Breast epithelium (tissue), 4 donors: Measurements from ENCODE around the gene STAB2. TPM values are rescaled to one million over a fixed set of nuclear protein-coding genes. Genes with fewer than 3 reads are reported as not detected.

Experiments used
- DNase-seq, 2 donors: peaks; one replicate each; pipeline ENCODE4 v3.0.0-alpha.2; 2019; ENCODE audit warnings: low spot score in 2 of 2
- H3K27ac ChIP-seq, 2 donors: fragments of 200-600 bp; sonication (generic) in 1 of 2; one replicate each; pipeline ENCODE4 v1.5.1; 2016 to 2019; ENCODE audit warnings: mild to moderate bottlenecking in 1 of 2
- H3K27me3 ChIP-seq, 2 donors: fragments of 200-600 bp; sonication (generic) in 1 of 2; one replicate each; pipeline versions ENCODE4 v1.5.1 to v1.6.0; 2017 to 2019; ENCODE audit warnings: control low read depth in 1 of 2, mild to moderate bottlenecking in 1 of 2
- H3K36me3 ChIP-seq: fragments of 200-600 bp; one replicate; pipeline ENCODE4 v1.5.1; 2019
- H3K4me1 ChIP-seq, 2 donors: fragments of 200-600 bp; sonication (generic); one replicate each; pipeline ENCODE4 v1.5.1; 2016 to 2019; ENCODE audit warnings: control low read depth in 1 of 2
- H3K4me3 ChIP-seq, 3 donors: fragments of 200-600 bp; sonication (generic); 1 replicate in 2 of 3; 2 replicates in 1 of 3; pipeline ENCODE4 v1.5.1; 2016 to 2019; ENCODE audit warnings: mild to moderate bottlenecking in 3 of 3, moderate library complexity in 2 of 3
- H3K9me3 ChIP-seq, 2 donors: fragments of 200-600 bp; sonication (generic) in 1 of 2; one replicate each; pipeline ENCODE4 v1.5.1; 2016 to 2019; ENCODE audit warnings: control low read depth in 1 of 2
- POLR2A ChIP-seq: fragments of 450-650 bp; IDR thresholded peaks from one replicate; pipeline ENCODE4 v1.6.1; 2016; ENCODE audit warnings: antibody characterized with exemption, mild to moderate bottlenecking, moderate library complexity
- POLR2AphosphoS5 ChIP-seq, 3 donors: sonication (generic); formaldehyde crosslinking; IDR thresholded peaks; one replicate each; pipeline ENCODE4 v1.6.1; 2017; ENCODE audit warnings: antibody characterized with exemption in 3 of 3
- intact Hi-C: fragments of 100-400 bp; cut with DNase I; formaldehyde crosslinking; loops from one replicate; pipeline ENCODE4 v1.15.1; 2023; ENCODE audit warnings: low total_unique reads
- total RNA-seq, 3 donors: library from RNA; depleted of rRNA; stranded (reverse); fragments of >200 nt; gene quantifications; one replicate each; pipeline ENCODE4 v1.1.0, GENCODE V29; 2016
- TF ChIP-seq, protein P1 (sequence below), 3 donors: fragments of 450-650 bp; IDR thresholded peaks; one replicate each; pipeline ENCODE4 v1.5.1; 2016 to 2017; ENCODE audit warnings: antibody characterized with exemption in 3 of 3, mild to moderate bottlenecking in 3 of 3, moderate library complexity in 3 of 3

STAB2 gene
- total RNA-seq, 3 donors from 2014 or later, result under 0.01 to 2.5 (median 0.16) TPM

DNA sequence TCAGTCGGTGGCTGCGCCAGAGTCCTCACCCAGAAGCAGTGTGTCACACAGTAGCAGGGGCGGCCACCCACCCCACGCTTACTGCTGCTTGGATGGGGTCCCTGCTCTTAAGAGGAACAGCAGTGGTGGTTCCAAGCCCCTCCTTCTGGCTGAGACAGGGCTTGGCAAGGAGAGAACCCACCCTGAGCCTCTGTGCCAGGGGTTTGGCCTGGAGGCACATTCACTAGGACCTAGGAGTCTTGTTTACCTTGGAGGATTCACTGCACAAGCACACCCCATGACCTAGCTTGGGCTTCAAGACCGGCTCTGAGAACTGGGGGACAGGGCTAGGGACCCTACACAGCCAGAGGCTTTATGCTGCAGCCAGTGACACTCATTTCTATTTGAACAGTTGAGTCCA, 175.4 kb downstream of the STAB2 start:
- Histone ChIP-seq H3K27me3 (no peaks in the 10 kb centered on the region), H3K36me3 (no peaks in the 10 kb centered on the region), H3K9me3 (no peaks in the 10 kb centered on the region), H3K27ac (no peak overlapping the region), H3K4me1 (no peaks in the 10 kb centered on the region), H3K4me3 (no peak overlapping the region)
- TF ChIP-seq, protein P1, sequence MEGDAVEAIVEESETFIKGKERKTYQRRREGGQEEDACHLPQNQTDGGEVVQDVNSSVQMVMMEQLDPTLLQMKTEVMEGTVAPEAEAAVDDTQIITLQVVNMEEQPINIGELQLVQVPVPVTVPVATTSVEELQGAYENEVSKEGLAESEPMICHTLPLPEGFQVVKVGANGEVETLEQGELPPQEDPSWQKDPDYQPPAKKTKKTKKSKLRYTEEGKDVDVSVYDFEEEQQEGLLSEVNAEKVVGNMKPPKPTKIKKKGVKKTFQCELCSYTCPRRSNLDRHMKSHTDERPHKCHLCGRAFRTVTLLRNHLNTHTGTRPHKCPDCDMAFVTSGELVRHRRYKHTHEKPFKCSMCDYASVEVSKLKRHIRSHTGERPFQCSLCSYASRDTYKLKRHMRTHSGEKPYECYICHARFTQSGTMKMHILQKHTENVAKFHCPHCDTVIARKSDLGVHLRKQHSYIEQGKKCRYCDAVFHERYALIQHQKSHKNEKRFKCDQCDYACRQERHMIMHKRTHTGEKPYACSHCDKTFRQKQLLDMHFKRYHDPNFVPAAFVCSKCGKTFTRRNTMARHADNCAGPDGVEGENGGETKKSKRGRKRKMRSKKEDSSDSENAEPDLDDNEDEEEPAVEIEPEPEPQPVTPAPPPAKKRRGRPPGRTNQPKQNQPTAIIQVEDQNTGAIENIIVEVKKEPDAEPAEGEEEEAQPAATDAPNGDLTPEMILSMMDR (IDR thresholded peaks at IDR 0.05), result no peak
- TF ChIP-seq POLR2AphosphoS5 (IDR thresholded peaks at IDR 0.05), result no peak
- no peak for TF ChIP-seq POLR2A
- intact Hi-C loops, result loop anchor here (10.0 kb wide), 1 partner anchor 352 kb away; no protein-coding TSS in a partner anchor
- DNase-seq, result no peak

DNA sequence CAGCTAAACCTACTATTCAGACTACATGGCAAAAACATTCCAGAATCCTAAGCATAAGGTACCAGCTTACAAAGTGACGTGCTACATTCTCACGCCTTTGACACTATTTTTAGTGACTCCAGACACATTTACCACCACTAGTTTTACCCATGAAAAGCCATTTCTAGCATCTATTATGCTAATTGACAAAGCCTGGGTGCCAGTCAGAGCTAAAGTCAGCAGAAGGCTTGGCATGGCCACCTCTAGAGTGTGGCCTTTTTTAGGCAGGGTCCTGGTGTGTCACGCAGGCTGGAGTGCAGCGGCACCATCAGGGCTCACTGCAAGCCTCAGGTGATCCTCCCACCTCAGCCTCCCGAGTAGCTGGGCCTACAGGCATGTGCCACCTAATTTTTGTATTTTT, 178.2 kb downstream of the STAB2 start:
- intact Hi-C loops, result loop anchor here (10.0 kb wide), 1 partner anchor 349 kb away; no protein-coding TSS in a partner anchor
- Histone ChIP-seq H3K9me3 (no peaks in the 10 kb centered on the region), H3K27ac (no peak overlapping the region), H3K4me1 (no peaks in the 10 kb centered on the region), H3K36me3 (no peaks in the 10 kb centered on the region), H3K27me3 (no peaks in the 10 kb centered on the region), H3K4me3 (no peak overlapping the region)
- DNase-seq, result no peak
- TF ChIP-seq, protein P1 (IDR thresholded peaks at IDR 0.05), result no peak
- TF ChIP-seq POLR2A, result no peak
- no peak for TF ChIP-seq POLR2AphosphoS5 (IDR thresholded peaks at IDR 0.05)

DNA sequence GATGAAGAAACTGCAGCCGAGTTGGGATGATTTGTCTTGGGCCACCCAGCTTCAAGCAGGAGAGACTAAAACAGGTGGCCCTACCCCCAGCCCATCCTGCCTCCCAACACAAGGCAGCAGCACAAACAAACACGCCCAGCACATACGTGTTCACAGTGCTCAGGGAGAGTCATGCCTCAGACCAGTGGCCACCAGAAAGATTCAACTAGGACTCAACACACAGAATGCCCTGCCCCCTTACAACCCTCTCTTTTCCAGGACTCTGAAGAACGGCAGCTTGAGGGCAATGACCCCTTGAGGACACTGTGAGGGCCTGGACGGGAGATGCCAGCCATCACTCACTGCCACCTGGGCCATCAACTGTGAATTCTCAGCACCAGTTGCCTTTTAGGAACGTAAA, 179.0 kb downstream of the STAB2 start:
- no peaks in the 10 kb centered on the region for H3K4me1 ChIP-seq
- no peaks in the 10 kb centered on the region for H3K27me3 ChIP-seq
- DNase-seq, result no peak
- H3K9me3 ChIP-seq, result no peaks in the 10 kb centered on the region
- TF ChIP-seq POLR2AphosphoS5 (IDR thresholded peaks at IDR 0.05) (no peak), POLR2A (no peak)
- TF ChIP-seq, protein P1 (IDR thresholded peaks at IDR 0.05), result no peak
- H3K27ac ChIP-seq, result no peak overlapping the region
- no peaks in the 10 kb centered on the region for H3K36me3 ChIP-seq
- intact Hi-C loops, result loop anchor here (10.0 kb wide), 1 partner anchor 349 kb away; no protein-coding TSS in a partner anchor
- no peak overlapping the region for H3K4me3 ChIP-seq

DNA sequence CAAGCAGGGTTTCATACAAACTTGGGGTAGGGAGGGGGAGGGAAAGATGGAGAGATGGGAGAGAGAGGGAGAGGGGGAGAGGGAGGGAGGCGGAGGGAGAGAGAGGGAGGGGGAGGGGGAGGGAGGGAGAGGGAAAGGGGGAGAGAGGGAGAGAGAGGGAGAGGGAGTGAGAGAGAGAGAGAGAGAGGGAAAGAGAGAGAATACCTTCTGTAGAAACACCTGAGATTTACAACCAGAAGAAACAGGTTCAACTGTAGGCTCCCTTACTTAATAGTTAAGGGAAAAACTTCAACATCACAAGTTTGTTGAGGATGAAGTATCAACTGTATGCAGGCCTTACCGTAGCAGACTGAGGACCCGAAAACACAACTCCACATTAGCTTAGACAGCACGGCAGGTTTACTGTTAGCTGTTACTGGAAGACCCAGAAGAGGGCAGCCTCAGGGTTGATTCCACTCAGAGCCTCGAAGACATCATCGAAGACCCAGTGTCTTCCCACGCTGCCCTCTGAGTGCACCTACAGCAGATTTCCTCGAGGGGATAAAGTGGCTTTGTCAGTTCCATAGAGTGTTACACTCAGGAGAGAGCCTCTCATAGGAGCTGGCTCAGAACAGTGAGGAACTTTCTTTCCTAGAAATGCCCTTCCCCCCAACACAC, 181.5 kb downstream of the STAB2 start:
- H3K4me3 ChIP-seq, result no peak overlapping the region
- no peaks in the 10 kb centered on the region for H3K4me1 ChIP-seq
- no peak overlapping the region for H3K27ac ChIP-seq
- intact Hi-C loops, result loop anchor here (10.0 kb wide), 1 partner anchor 346 kb away; no protein-coding TSS in a partner anchor
- TF ChIP-seq POLR2A (no peak), POLR2AphosphoS5 (IDR thresholded peaks at IDR 0.05) (no peak)
- TF ChIP-seq, protein P1 (IDR thresholded peaks at IDR 0.05), result no peak
- no peaks in the 10 kb centered on the region for H3K36me3 ChIP-seq
- H3K9me3 ChIP-seq, result no peaks in the 10 kb centered on the region
- no peaks in the 10 kb centered on the region for H3K27me3 ChIP-seq
- no peak for DNase-seq

DNA sequence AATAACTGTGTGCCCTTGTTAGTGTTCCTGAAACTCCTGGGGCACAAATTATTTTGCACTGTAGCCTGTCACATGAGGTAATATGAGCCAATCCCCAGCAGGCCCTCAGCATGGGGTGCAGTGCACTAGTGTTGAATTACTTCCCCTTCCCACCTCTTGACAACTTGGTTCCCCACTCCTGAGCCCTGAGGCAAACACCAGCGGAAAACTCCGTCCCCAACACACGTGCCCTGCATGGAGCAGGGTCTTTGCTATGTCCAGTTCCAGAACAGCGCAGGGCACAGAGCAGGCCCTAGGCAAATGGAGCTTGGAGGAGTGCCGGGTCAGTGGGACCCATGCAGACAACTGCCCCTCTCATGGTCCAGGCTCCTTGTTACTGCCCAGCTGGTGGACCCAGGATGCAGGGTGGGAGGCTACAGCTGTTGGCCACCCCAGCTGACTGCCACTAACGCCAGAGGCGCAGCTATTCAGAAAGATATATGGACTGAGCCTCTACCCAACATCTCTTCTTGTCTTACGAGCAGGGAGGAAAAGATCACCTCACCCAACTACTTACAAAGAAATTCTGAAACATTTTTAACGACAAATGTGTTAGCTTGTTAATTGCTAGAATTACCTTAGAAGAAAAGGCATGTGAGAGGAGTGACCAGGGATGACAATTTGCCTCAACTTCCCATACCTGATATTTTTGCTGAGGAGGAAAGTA, 182.3 kb downstream of the STAB2 start:
- no peaks in the 10 kb centered on the region for H3K4me1 ChIP-seq
- H3K27me3 ChIP-seq, result no peaks in the 10 kb centered on the region
- H3K9me3 ChIP-seq, result no peaks in the 10 kb centered on the region
- H3K36me3 ChIP-seq, result no peaks in the 10 kb centered on the region
- intact Hi-C loops, result loop anchor here (10.0 kb wide), 1 partner anchor 345 kb away; no protein-coding TSS in a partner anchor
- H3K4me3 ChIP-seq, result no peak overlapping the region
- TF ChIP-seq POLR2AphosphoS5 (IDR thresholded peaks at IDR 0.05), result no peak
- no peak for TF ChIP-seq POLR2A
- TF ChIP-seq, protein P1 (IDR thresholded peaks at IDR 0.05), result no peak
- H3K27ac ChIP-seq, result no peak overlapping the region
- no peak for DNase-seq
